RWPE1 (cell line): ENCODE measurements around the gene GAS2L3.
"Not testable (repeated sequence)": the region's sequence is repeated elsewhere in the genome, so short reads cannot be mapped to it uniquely, and the experiment has no call there.

Source experiments
- CTCF ChIA-PET: fragments of 350-600 bp; sonication (Branson Sonifier 250); formaldehyde crosslinking; extraction: SDS; loops from one replicate; lab custom pipeline; 2021; lab: Yijun Ruan, JAX
- POLR2A ChIA-PET: fragments of 400-600 bp; formaldehyde crosslinking; extraction: SDS; loops from one replicate; lab custom pipeline; 2020; ENCODE audit warnings: antibody characterized with exemption; ENCODE audit not compliant: low non-redundant PET; lab: Yijun Ruan, JAX
- DNase-seq: peaks from one replicate; pipeline ENCODE4 v3.0.0; 2012; ENCODE audit warnings: low spot score
- H3K27ac ChIP-seq: fragments of 450-650 bp; 2 replicates; pipeline ENCODE4 v1.5.1; 2017
- TF ChIP-seq, protein P1 (sequence below): fragments of 450-650 bp; conservative IDR thresholded peaks from 2 replicates; pipeline ENCODE4 v1.5.1; 2017; ENCODE audit warnings: low read depth, mild to moderate bottlenecking

The GAS2L3 gene

GRCh38 chr12:100557357-100557756 lies 16.1 kb upstream of the GAS2L3 start:
- ChIA-PET CTCF (no interaction called here), POLR2A (no interaction called here)
- TF ChIP-seq, protein P1, sequence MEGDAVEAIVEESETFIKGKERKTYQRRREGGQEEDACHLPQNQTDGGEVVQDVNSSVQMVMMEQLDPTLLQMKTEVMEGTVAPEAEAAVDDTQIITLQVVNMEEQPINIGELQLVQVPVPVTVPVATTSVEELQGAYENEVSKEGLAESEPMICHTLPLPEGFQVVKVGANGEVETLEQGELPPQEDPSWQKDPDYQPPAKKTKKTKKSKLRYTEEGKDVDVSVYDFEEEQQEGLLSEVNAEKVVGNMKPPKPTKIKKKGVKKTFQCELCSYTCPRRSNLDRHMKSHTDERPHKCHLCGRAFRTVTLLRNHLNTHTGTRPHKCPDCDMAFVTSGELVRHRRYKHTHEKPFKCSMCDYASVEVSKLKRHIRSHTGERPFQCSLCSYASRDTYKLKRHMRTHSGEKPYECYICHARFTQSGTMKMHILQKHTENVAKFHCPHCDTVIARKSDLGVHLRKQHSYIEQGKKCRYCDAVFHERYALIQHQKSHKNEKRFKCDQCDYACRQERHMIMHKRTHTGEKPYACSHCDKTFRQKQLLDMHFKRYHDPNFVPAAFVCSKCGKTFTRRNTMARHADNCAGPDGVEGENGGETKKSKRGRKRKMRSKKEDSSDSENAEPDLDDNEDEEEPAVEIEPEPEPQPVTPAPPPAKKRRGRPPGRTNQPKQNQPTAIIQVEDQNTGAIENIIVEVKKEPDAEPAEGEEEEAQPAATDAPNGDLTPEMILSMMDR, result no peak
- DNase-seq, result no peak
- H3K27ac ChIP-seq, result no peak overlapping the region

DNA sequence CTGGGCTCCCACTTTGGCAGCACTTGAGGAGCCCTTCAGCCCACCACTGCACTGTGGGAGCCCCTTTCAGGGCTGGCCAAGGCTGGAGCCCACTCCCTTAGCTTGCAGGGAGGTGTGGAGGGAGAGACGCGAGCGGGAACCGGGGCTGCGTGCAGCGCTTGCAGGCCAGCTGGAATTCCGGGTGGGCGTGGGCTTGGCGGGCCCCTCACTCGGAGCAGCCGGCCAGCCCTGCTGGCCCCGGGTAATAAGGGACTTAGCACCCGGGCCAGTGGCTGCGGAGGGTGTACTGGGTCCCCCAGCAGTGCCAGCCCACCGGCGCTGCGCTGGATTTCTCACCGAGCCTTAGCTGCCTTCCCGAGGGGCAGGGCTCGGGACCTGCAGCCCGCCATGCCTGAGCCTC lies 14.2 kb upstream of the GAS2L3 start:
- DNase-seq, POLR2A ChIA-PET, CTCF ChIA-PET, H3K27ac ChIP-seq: not testable (repeated sequence)

- ChIA-PET POLR2A (no interaction called here), CTCF (no interaction called here)
- H3K27ac ChIP-seq, result no peak overlapping the region
- TF ChIP-seq, protein P1, result no peak
- no peak for DNase-seq
These were observed 9.4 kb upstream of the GAS2L3 start for GRCh38 chr12:100564090-100564489.

- ChIA-PET POLR2A (no interaction called here), CTCF (interaction anchor here (0.6 kb wide), 1 partner anchor 255 kb away, joined by 4 read pairs; no protein-coding TSS in a partner anchor)
- TF ChIP-seq, protein P1, result no peak
- no peak for DNase-seq
- H3K27ac ChIP-seq, result no peak overlapping the region
These were observed 8.5 kb upstream of the GAS2L3 start for GRCh38 chr12:100564905-100565467.

DNA sequence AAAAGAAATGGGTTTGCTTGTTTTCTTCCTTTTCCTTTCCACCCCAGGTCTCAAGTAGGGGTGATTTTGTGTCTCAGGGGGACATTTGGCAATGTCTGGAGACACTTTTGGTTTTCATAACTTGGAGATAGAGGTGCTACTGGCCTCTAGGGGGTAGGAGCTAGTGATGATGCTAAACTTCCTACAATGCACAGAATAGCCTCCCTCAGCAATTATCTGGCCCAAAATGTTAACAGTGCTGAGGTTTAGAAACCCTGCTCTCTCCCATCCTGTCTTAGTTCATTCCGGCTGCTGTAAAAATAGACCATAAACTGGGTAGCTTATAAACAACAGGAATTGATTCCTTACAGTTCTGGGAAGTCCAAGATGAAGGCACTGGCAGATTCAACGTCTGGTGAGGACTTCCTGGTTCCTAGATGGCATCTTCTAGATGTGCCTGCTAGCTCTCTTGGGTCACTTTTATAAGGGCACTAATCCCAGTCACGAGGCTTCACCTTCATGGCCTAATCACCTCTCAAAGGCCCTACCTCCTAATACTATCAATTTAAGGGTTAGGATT lies 7.4 kb upstream of the GAS2L3 start:
- no peak for DNase-seq
- H3K27ac ChIP-seq, result no peak overlapping the region
- ChIA-PET CTCF (interaction anchor here (0.6 kb wide), 1 partner anchor 288 kb away, joined by 3 read pairs; no protein-coding TSS in a partner anchor), POLR2A (no interaction called here)
- TF ChIP-seq, protein P1, result no peak

DNA sequence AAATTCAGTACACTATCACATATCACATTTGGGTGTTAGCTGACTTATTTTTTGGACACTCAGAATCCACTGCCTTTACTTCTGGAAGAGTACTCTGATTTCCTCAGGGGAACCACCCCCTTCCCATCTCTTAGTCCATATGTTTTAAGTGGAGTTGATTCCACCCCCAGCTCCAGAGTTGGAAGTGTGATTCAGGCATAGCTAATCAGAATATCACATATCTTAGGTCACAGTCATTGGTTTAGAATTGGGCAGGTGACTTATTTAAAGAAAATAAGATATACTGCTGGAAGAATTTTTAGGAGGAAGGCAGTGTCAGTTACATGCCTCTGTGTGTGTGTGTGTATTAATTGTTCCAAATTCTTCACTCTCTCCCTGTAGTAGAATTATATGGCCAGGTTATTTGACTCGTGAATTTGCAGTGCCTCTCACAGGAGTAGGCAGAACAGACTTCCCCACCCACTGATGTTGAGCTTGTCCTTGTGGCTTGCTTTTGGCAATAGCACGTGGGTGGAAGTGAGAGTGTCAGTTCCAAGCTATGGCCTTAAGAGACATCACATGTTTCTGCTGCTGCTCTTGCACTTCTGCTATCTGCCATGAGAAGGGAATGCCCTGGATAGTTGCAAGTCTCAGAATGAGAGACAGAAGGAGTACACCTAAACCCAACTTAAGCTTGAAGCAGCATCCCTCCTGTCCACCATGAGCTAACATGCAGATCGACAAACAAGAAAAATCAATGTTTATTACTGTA lies 6.4 kb upstream of the GAS2L3 start:
- TF ChIP-seq, protein P1, result no peak
- DNase-seq, result no peak
- CTCF ChIA-PET, result interaction anchor here (0.9 kb wide), 1 partner anchor 12 kb away, joined by 9 read pairs; no protein-coding TSS in a partner anchor
- no peak overlapping the region for H3K27ac ChIP-seq
- POLR2A ChIA-PET, result no interaction called here

DNA sequence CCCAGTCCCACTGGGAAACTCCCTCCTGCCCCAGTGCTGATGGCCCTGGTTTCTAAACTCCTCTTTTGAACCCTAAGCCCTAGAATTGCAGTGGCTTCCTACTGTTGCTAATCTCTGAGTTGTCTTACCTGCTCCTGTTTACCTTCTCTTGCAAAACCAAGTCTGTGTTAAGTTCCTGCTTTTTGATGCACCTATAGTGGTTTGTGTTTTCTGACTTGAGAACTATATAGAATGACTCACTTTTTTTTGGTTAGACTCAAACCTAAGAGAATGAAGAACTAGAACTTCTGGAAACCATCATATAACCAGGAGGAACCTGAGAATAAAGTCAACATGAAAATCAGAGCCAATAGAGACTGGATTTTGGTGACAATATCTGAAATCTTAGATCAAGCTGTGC lies 5.5 kb upstream of the GAS2L3 start:
- CTCF ChIA-PET, result no interaction called here
- no peak for DNase-seq
- TF ChIP-seq, protein P1, result no peak
- H3K27ac ChIP-seq, result no peak overlapping the region
- POLR2A ChIA-PET, result no interaction called here
